Stomach (tissue), 9 donors: Measurements from ENCODE around the gene C12orf76. TPM values are rescaled to one million over a fixed set of nuclear protein-coding genes. Genes with fewer than 3 reads are reported as not detected.

Experiments used
- DNase-seq, 2 donors: peaks; one replicate each; pipeline versions ENCODE4 v3.0.0 to v3.0.0-alpha.2; 2013 to 2019
- H3K27ac ChIP-seq, 5 donors: fragments of 200-600 bp in 4 of 5; sonication (generic) in 4 of 5; one replicate each; pipeline ENCODE4 v1.5.1; 2013 to 2019; ENCODE audit warnings: mild to moderate bottlenecking in 1 of 5, moderate library complexity in 1 of 5
- H3K27me3 ChIP-seq, 3 donors: fragments of 200-600 bp; sonication (generic); one replicate each; pipeline ENCODE4 v1.5.1; 2017 to 2019; ENCODE audit warnings: mixed run types in 1 of 3
- H3K36me3 ChIP-seq, 4 donors: fragments of 200-600 bp; sonication (generic); 1 replicate in 3 of 4; 2 replicates in 1 of 4; pipeline ENCODE4 v1.5.1; 2016 to 2019
- H3K4me1 ChIP-seq, 4 donors: fragments of 200-600 bp; sonication (generic); one replicate each; pipeline ENCODE4 v1.5.1; 2016 to 2019
- H3K4me3 ChIP-seq, 4 donors: fragments of 200-600 bp; sonication (generic) in 3 of 4; one replicate each; pipeline ENCODE4 v1.5.1; 2016 to 2019; ENCODE audit warnings: mild to moderate bottlenecking in 1 of 4
- H3K9me3 ChIP-seq, 4 donors: fragments of 200-600 bp; sonication (generic); one replicate each; pipeline ENCODE4 v1.5.1; 2016 to 2019
- CTCF ChIP-seq, 7 experiments: fragments of 450-650 bp in 4 of 7; fragments of 200-600 bp in 3 of 7; sonication (generic) in 3 of 7; IDR thresholded peaks; one replicate each; pipeline ENCODE4 v1.5.1; 2016 to 2019; ENCODE audit warnings: antibody characterized with exemption in 7 of 7, control low read depth in 2 of 7, mild to moderate bottlenecking in 1 of 7
- EP300 ChIP-seq: sonication (generic); formaldehyde crosslinking; IDR thresholded peaks from one replicate; pipeline ENCODE4 v1.6.1; 2017; ENCODE audit warnings: antibody characterized with exemption
- POLR2A ChIP-seq, 4 donors: fragments of 450-650 bp; IDR thresholded peaks; one replicate each; pipeline ENCODE4 v1.6.1; 2016; ENCODE audit warnings: antibody characterized with exemption in 4 of 4, control low read depth in 2 of 4, mild to moderate bottlenecking in 1 of 4, moderate library complexity in 1 of 4
- POLR2AphosphoS5 ChIP-seq, 3 donors: sonication (generic); formaldehyde crosslinking; IDR thresholded peaks; one replicate each; pipeline ENCODE4 v1.6.1; 2016; ENCODE audit warnings: antibody characterized with exemption in 3 of 3
- WGBS, 5 donors: extraction: QIAGEN DNeasy Blood & Tissue Kit in 3 of 5; methylation state at CpG; one replicate each; pipeline versions ENCODE4 v1.1.5 to v1.1.7; 2013 to 2018; 5-methylcytosine and 5-hydroxymethylcytosine counted together
- intact Hi-C: fragments of 100-400 bp; cut with DNase I; formaldehyde crosslinking; loops from one replicate; pipeline ENCODE4 v1.15.1; 2023; ENCODE audit warnings: low total_unique reads
- polyA plus RNA-seq, 3 donors: library from polyadenylated mRNA; stranded (reverse); fragments of 200-250 nt; gene quantifications; one replicate each; pipeline ENCODE4 v1.2.3, GENCODE V29; 2013
- total RNA-seq, 5 donors: library from RNA; depleted of rRNA; stranded (reverse); fragments of >200 nt; gene quantifications; one replicate each; pipeline versions ENCODE4 v1.1.0 to v1.2.3, GENCODE V29; 2014 to 2016
- donor health status: healthy with polysubstance abuse.
- donor health status: Bipolar disorder and iron deficiency.
- donor health status: healthy.

Gene C12orf76
- total and polyA plus RNA-seq, 8 donors, result 7.0 to 44.2 (median 12.3) TPM

DNA sequence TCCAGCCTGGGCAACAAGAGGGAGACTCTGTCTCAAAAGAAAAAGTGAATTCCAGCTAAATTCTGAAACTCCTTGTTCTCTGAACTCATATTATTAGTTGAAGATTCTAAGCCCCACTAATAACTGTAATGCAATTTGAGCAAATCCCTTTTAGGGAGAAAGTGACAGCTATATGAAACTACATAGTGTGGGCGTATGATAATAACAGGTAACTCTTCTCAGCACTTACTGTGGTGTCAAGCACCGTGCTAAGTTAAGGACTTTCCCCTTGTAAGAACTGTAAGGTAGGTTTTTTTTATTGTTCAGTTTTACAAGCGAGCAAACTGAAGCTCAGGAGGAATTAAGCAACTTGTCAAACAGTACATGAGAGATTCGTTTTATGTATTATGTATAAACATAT, 43.7 kb downstream of the C12orf76 start:
- Histone ChIP-seq H3K27me3 (no peaks in the 10 kb centered on the region), H3K4me1 (peaks cover 24 to 60% (median 44%) of the 10 kb centered on the region in 4 donors), H3K4me3 (no peak overlapping the region), H3K9me3 (no peaks in the 10 kb centered on the region), H3K27ac (no peak overlapping the region), H3K36me3 (peaks cover 0 to 7% (median 5%) of the 10 kb centered on the region in 4 donors)
- no peak for DNase-seq
- TF ChIP-seq CTCF (IDR thresholded peaks at IDR 0.05), result no peak
- TF ChIP-seq POLR2AphosphoS5 (IDR thresholded peaks at IDR 0.05), result no peak
- no peak for TF ChIP-seq EP300
- no peak for TF ChIP-seq POLR2A (IDR thresholded peaks at IDR 0.05)
- WGBS, 5 donors, result 74 to 82% (median 78%) methylated on average over 4 of the region's 4 CpGs
- intact Hi-C loops, result no loop called here

DNA sequence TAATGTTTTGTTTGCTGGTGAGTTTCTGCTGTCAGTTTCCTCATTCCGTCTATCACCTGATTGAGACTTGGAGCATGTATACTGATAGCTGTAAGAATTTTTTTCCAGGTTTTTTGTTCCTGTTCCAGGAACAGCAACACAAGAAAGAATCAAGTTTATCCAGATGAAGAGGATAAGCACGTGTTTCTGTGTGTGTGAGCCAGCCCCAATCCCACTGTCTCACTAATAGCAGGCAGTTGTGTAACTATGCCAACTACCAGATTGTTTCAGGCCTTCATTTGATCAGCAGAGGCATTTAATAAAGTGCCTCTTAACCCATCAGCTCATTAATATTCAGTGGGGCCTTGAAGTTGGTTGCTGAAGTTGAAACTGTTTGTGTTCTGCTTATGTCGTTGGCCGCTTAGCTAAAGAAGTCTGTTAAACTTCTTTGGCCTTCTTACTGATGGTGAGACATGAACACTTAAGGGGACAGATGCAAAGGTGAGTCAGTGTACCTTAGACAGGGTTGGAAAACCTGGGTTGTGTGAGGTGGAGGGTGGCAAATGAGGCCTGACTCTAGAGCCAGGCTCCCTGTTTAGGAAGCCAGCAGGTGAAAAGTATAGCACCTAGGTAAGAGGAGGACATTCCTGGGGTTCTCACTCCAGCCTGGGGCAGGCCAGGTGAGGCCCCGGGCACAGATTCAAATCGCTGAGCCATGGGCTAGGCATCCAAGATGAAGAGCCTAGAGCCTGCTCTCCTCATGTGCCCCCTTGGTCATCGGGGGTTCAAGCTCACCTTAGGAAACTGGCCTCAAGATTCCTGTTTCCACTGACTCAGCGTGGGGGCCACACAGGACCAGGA, 45.4 kb downstream of the C12orf76 start:
- no peaks in the 10 kb centered on the region for H3K27me3 ChIP-seq
- TF ChIP-seq POLR2AphosphoS5 (IDR thresholded peaks at IDR 0.05) (no peak), CTCF (IDR thresholded peaks at IDR 0.05) (no peak), POLR2A (IDR thresholded peaks at IDR 0.05) (no peak), EP300 (no peak)
- no peaks in the 10 kb centered on the region for H3K9me3 ChIP-seq
- H3K4me3 ChIP-seq, result no peak overlapping the region
- peaks cover 0 to 7% (median 5%) of the 10 kb centered on the region in 4 donors for H3K36me3 ChIP-seq
- peak overlapping the region; percentile 30 to 91 (median 66) for H3K27ac ChIP-seq
- peak in 1 of 2 donors; percentile 19 for DNase-seq
- 62 to 70% (median 62%) methylated on average over 7 to 8 of the region's 8 CpGs for WGBS, 5 donors
- H3K4me1 ChIP-seq, result peaks cover 30 to 69% (median 52%) of the 10 kb centered on the region in 4 donors
- intact Hi-C loops, result no loop called here

- intact Hi-C loops, result no loop called here
- H3K27ac ChIP-seq, result peak overlapping the region in 4 of 5 donors; percentile 61 to 91 (median 69)
These were observed 46.7 kb downstream of the C12orf76 start for GRCh38 chr12:110001596-110001995.

More at GRCh38 chr12:110001596-110001995, 46.7 kb downstream of the C12orf76 start:
- H3K4me1 ChIP-seq, result peaks cover 30 to 82% (median 55%) of the 10 kb centered on the region in 4 donors
- WGBS, 5 donors, result 82 to 90% (median 85%) methylated on average over 4 of the region's 4 CpGs
- DNase-seq, result no peak
- no peak for TF ChIP-seq POLR2AphosphoS5 (IDR thresholded peaks at IDR 0.05)
- no peak for TF ChIP-seq POLR2A (IDR thresholded peaks at IDR 0.05)
- no peak for TF ChIP-seq CTCF (IDR thresholded peaks at IDR 0.05)
- no peak for TF ChIP-seq EP300
- no peaks in the 10 kb centered on the region for H3K27me3 ChIP-seq
- H3K36me3 ChIP-seq, result peaks cover 0 to 7% (median 5%) of the 10 kb centered on the region in 4 donors
- H3K4me3 ChIP-seq, result no peak overlapping the region
- no peaks in the 10 kb centered on the region for H3K9me3 ChIP-seq
